WTC11 (cell line): ENCODE data around the gene BAG3. TPM values are rescaled to one million over a fixed set of nuclear protein-coding genes. Genes with fewer than 3 reads are reported as not detected.

Source experiments
- ATAC-seq: fragments of 200-7000 bp; cut with Tn5 transposase; 2 replicates; pipeline ENCODE4 v1.10.0; 2021; ENCODE audit warnings: mild to moderate bottlenecking, moderate library complexity
- CTCF ChIA-PET: fragments of 300-600 bp; sonication (Branson Sonifier 250); formaldehyde crosslinking; loops from one replicate; lab custom pipeline; 2021; ENCODE audit warnings: antibody characterized with exemption; lab: Charles Lee
- POLR2A ChIA-PET: fragments of 350-600 bp; sonication (Branson Sonifier 250); formaldehyde crosslinking; loops from one replicate; lab custom pipeline; 2021; ENCODE audit warnings: antibody characterized with exemption; lab: Charles Lee
- DNase-seq: peaks from one replicate; pipeline ENCODE4 v3.0.0; 2021; ENCODE audit warnings: low spot score
- H3K27ac Mint-ChIP-seq: 2 replicates; pipeline ENCODE4 v1.8.0; 2021; ENCODE audit warnings: mixed read lengths
- H3K27me3 Mint-ChIP-seq: 2 replicates; pipeline ENCODE4 v1.8.0; 2021; ENCODE audit warnings: low read depth, mild to moderate bottlenecking, moderate library complexity, mixed read lengths
- H3K36me3 Mint-ChIP-seq: 2 replicates; pipeline ENCODE4 v1.8.0; 2021; ENCODE audit warnings: mixed read lengths
- H3K4me1 Mint-ChIP-seq: 2 replicates; pipeline ENCODE4 v1.8.0; 2022; ENCODE audit warnings: mixed read lengths
- H3K4me3 Mint-ChIP-seq: 2 replicates; pipeline ENCODE4 v1.8.0; 2021; ENCODE audit warnings: mild to moderate bottlenecking, moderate library complexity, mixed read lengths
- H3K9me3 Mint-ChIP-seq: 2 replicates; pipeline ENCODE4 v1.8.0; 2021; ENCODE audit warnings: mixed read lengths
- AFF4 ChIP-seq: sonication (generic); formaldehyde crosslinking; IDR thresholded peaks from 2 replicates; pipeline ENCODE4 v1.8.1; 2023; ENCODE audit warnings: mild to moderate bottlenecking, missing genetic modification reagents, borderline replicate concordance
- CTCF ChIP-seq: fragments of 200-600 bp; IDR thresholded peaks from 2 replicates; pipeline ENCODE4 v1.8.0; 2022; ENCODE audit warnings: antibody characterized with exemption
- E2F1 ChIP-seq: sonication (generic); formaldehyde crosslinking; IDR thresholded peaks from 2 replicates; pipeline ENCODE4 v1.8.0; 2022; ENCODE audit warnings: mild to moderate bottlenecking, missing genetic modification reagents
- E2F4 ChIP-seq: sonication (generic); formaldehyde crosslinking; IDR thresholded peaks from 2 replicates; pipeline ENCODE4 v1.8.1; 2022; ENCODE audit warnings: low read depth, mild to moderate bottlenecking, moderate library complexity, missing genetic modification reagents, borderline replicate concordance
- ELF4 ChIP-seq: sonication (generic); formaldehyde crosslinking; IDR thresholded peaks from 2 replicates; pipeline ENCODE4 v1.8.1; 2022; ENCODE audit warnings: low read depth, mild to moderate bottlenecking, moderate library complexity, missing genetic modification reagents
- ERG ChIP-seq: fragments of 250-450 bp; sonication (Bioruptor Pico); IDR thresholded peaks from 2 replicates; pipeline ENCODE4 v1.8.0; 2021; ENCODE audit warnings: mild to moderate bottlenecking
- FOXP1 ChIP-seq: sonication (generic); formaldehyde crosslinking; IDR thresholded peaks from 2 replicates; pipeline ENCODE4 v1.8.0; 2022; ENCODE audit warnings: missing genetic modification reagents, mild to moderate bottlenecking, moderate library complexity, borderline replicate concordance
- MLX ChIP-seq: sonication (generic); formaldehyde crosslinking; IDR thresholded peaks from 2 replicates; pipeline ENCODE4 v1.8.1; 2023; ENCODE audit warnings: mild to moderate bottlenecking, missing genetic modification reagents, moderate library complexity
- MXD4 ChIP-seq: fragments of 250-450 bp; sonication (Bioruptor Pico); IDR thresholded peaks from 2 replicates; pipeline ENCODE4 v1.8.0; 2021; ENCODE audit warnings: mild to moderate bottlenecking, moderate library complexity, borderline replicate concordance
- NFE2L1 ChIP-seq: sonication (generic); formaldehyde crosslinking; IDR thresholded peaks from 2 replicates; pipeline ENCODE4 v1.8.1; 2023; ENCODE audit warnings: missing genetic modification reagents
- SOX15 ChIP-seq: fragments of 250-450 bp; sonication (Bioruptor Pico); IDR thresholded peaks from 2 replicates; pipeline ENCODE4 v1.9.0; 2021; ENCODE audit warnings: mild to moderate bottlenecking
- ZNF121 ChIP-seq: sonication (generic); formaldehyde crosslinking; IDR thresholded peaks from 2 replicates; pipeline ENCODE4 v1.8.0; 2023; ENCODE audit warnings: missing genetic modification reagents
- ZNF423 ChIP-seq: fragments of 250-450 bp; sonication (Bioruptor Pico); IDR thresholded peaks from 2 replicates; pipeline ENCODE4 v2.1.2; 2022; ENCODE audit warnings: mild to moderate bottlenecking, moderate library complexity
- total RNA-seq: library from RNA; stranded (reverse); gene quantifications from 3 replicates; pipeline ENCODE4 v1.2.3, GENCODE V29; 2021
- TF ChIP-seq, protein P1 (sequence below): sonication (generic); formaldehyde crosslinking; IDR thresholded peaks from 2 replicates; pipeline ENCODE4 v1.8.0; 2023; ENCODE audit warnings: missing genetic modification reagents
- TF ChIP-seq, protein P2 (sequence below): fragments of 250-450 bp; sonication (Bioruptor Pico); IDR thresholded peaks from 2 replicates; pipeline ENCODE4 v1.9.0; 2021; ENCODE audit warnings: mild to moderate bottlenecking

BAG3 gene
- total RNA-seq, 1 experiment from 2014 or later: 15.7 TPM

- CTCF ChIA-PET: interaction anchor here (0.7 to 1.7 kb wide), 3 partner anchors 17 to 472 kb away, joined by 3 read pairs; partner anchors contain the start of gene BAG3
- Mint-ChIP-seq H3K27ac (no peak overlapping the region), H3K4me1 (peaks cover 39% of the 10 kb centered on the region), H3K4me3 (no peak overlapping the region), H3K27me3 (no peaks in the 10 kb centered on the region), H3K36me3 (peaks cover 34% of the 10 kb centered on the region), H3K9me3 (no peaks in the 10 kb centered on the region)
- TF ChIP-seq SOX15: no peak
- no peak for TF ChIP-seq NFE2L1 (CRISPR knock-in tag)
- DNase-seq (no peak), ATAC-seq (no peak)
- POLR2A ChIA-PET: interaction anchor here (0.6 kb wide), 1 partner anchor 15 kb away, joined by 3 read pairs; no protein-coding TSS in a partner anchor
Measured at GRCh38 chr10:119670717-119671116, 19.5 kb downstream of the BAG3 start.

DNA sequence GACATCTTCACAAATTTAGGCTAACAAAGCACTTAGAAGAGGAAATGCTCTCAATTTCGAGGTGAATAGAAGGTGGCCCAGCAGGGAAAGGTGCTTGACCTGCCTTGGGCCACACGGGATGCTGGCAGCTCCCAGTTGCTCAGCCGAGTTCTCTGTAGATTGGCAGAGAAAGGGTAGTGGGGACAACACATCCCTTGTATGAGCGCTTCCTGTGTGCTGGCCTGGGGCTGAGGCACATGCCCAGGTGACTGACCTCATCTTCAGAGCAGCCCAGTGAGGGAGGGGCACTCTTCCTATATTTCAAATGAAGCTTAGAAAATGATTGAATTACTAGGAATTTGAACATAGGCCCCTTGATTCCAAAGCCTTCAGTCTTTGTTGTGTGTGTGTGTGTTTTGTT lies 20.2 kb downstream of the BAG3 start:
- no peak overlapping the region for H3K4me3 Mint-ChIP-seq
- ChIA-PET CTCF (no interaction called here), POLR2A (no interaction called here)
- no peaks in the 10 kb centered on the region for H3K9me3 Mint-ChIP-seq
- H3K27me3 Mint-ChIP-seq: no peaks in the 10 kb centered on the region
- H3K4me1 Mint-ChIP-seq: peaks cover 35% of the 10 kb centered on the region
- DNase-seq (no peak), ATAC-seq (no peak)
- TF ChIP-seq SOX15 (no peak), FOXP1 (CRISPR knock-in tag) (no peak), MLX (CRISPR knock-in tag) (no peak), ZNF423 (CRISPR knock-in tag) (no peak), E2F4 (CRISPR knock-in tag) (no peak), ERG (CRISPR knock-in tag) (no peak), MXD4 (CRISPR knock-in tag) (no peak), E2F1 (no peak), AFF4 (CRISPR knock-in tag) (no peak), CTCF (no peak), ELF4 (CRISPR knock-in tag) (no peak), ZNF121 (CRISPR knock-in tag) (no peak)
- TF ChIP-seq, protein P1, sequence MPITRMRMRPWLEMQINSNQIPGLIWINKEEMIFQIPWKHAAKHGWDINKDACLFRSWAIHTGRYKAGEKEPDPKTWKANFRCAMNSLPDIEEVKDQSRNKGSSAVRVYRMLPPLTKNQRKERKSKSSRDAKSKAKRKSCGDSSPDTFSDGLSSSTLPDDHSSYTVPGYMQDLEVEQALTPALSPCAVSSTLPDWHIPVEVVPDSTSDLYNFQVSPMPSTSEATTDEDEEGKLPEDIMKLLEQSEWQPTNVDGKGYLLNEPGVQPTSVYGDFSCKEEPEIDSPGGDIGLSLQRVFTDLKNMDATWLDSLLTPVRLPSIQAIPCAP (CRISPR knock-in tag): no peak
- TF ChIP-seq, protein P2, sequence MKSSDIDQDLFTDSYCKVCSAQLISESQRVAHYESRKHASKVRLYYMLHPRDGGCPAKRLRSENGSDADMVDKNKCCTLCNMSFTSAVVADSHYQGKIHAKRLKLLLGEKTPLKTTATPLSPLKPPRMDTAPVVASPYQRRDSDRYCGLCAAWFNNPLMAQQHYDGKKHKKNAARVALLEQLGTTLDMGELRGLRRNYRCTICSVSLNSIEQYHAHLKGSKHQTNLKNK (CRISPR knock-in tag): no peak
- H3K36me3 Mint-ChIP-seq: peaks cover 28% of the 10 kb centered on the region
- H3K27ac Mint-ChIP-seq: no peak overlapping the region
